ENCODE data around the gene DIP2A. TPM values are rescaled to one million over a fixed set of nuclear protein-coding genes. Genes with fewer than 3 reads are reported as not detected.

The DIP2A gene
- total RNA-seq, 4 donors from 2014 or later, result 25.9 to 57.4 (median 33.3) TPM

- ATAC-seq (ENCODE audit: low FRiP score), result peak; percentile 37
- no peak for DNase-seq (ENCODE audit: low spot score)
- TF ChIP-seq CTCF (IDR thresholded peaks at IDR 0.05), result no peak
These were observed 31.1 kb downstream of the DIP2A start for GRCh38 chr21:46489800-46490199.

DNA sequence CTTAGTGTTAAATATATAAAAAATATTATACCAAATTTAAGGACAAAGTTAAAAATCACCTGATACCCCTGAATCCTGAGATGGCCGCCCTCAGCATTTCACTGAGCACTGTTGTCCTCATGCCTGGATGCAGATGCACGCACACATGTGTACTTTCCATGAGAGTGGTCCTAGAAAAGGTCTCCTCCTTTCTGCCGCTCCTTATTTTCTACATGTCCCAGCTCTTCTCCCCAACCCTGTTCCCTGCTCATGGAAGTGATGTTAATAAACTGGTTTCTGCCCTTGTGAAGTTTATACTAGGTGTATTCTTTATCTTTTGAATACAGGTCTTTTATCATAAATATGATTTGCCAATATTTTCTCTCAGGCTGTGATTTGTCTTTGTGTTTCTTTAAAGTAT, 32.9 kb downstream of the DIP2A start:
- DNase-seq (ENCODE audit: low spot score), result no peak

GRCh38 chr21:46492851-46493250, 34.2 kb downstream of the DIP2A start:
- ATAC-seq (ENCODE audit: low FRiP score) (no peak), DNase-seq (ENCODE audit: low spot score) (no peak)
- no peak for TF ChIP-seq CTCF (IDR thresholded peaks at IDR 0.05)

More for the DNA sequence above, 32.9 kb downstream of the DIP2A start:
- no peak for TF ChIP-seq CTCF (IDR thresholded peaks at IDR 0.05)
- no peak for ATAC-seq (ENCODE audit: low FRiP score)

GRCh38 chr21:46493828-46494227, 35.1 kb downstream of the DIP2A start:
- DNase-seq (ENCODE audit: low spot score), result no peak
- no peak for TF ChIP-seq CTCF (IDR thresholded peaks at IDR 0.05)
- no peak for ATAC-seq (ENCODE audit: low FRiP score)

DNA sequence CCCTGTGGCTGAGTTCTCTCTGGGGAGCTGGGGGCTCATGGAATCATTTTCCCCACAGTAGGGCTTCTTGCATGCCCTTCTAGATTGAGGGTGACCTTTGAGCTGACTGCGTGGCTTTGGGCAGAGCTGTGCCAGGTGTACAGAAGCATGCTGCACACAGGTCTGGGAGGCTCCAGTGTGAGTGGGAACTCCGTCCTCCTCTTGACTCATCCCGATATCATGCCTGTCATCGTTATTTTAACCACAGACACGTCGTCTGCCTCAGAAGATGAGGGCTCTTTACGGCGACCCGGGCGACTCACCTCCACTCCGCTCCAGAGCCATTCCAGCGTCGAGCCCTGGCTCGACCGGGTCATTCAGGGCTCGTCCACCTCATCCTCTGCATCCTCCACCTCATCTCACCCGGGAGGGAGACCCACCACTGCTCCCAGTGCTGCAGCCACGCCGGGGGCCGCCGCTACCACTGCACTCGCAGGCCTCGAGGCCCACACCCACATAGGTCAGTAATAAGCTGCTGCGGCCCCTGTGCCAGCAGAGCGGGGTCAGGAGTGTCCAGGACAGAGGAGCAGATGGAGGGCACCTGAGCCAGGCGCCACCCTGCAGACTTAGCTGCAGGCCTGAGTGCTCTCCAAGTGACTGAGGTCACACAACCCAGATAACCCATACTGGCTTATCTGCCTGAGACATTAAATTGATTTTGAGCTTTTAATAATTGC, 39.8 kb downstream of the DIP2A start:
- ATAC-seq (ENCODE audit: low FRiP score) (no peak), DNase-seq (ENCODE audit: low spot score) (no peak)
- TF ChIP-seq CTCF (IDR thresholded peaks at IDR 0.05), result no peak

DNA sequence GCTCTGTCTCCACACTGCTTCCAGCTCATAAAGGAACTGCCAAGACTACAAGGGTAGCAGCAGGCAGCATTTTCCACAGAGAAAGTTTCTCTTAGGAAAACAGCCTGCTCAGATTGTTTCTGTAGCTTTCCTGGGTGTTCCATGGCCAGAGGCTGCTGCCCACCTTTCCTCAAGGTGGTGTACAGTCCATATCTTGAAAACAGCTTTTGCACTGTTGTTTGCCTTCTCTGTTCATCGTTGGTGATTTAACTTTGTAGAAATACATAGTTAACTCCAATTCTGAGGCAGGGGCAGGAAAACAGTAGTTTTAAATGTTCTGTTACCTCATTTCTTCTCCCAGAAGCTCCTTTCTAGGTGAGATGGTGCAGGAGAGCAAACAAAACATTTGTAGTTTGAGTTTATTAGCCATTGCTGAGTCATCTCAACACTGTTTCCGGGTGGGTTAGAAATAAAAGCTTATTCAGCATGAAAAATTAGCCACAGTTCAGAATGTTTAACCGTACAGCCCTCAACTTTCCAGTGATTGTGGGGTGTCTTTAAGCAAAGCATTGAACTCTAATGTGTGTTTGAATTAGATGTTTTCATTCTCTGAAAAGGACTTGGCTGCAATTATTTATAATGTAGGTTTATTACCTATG, 41.7 kb downstream of the DIP2A start:
- TF ChIP-seq CTCF (IDR thresholded peaks at IDR 0.05), result no peak
- DNase-seq (ENCODE audit: low spot score) (no peak), ATAC-seq (ENCODE audit: low FRiP score) (no peak)
